Loucy (cell line): ENCODE results near the gene RBM25.

Experiments used
- EZH2phosphoT487 ChIP-seq: fragments of 200-600 bp; IDR thresholded peaks from 2 replicates; pipeline ENCODE4 v1.6.1; 2018; ENCODE audit warnings: antibody characterized with exemption, mild to moderate bottlenecking, moderate library complexity, borderline replicate concordance
- TF ChIP-seq, protein P1 (sequence below): fragments of 200-600 bp; sonication (generic); conservative IDR thresholded peaks from 2 replicates; pipeline ENCODE4 v1.5.1; 2014; ENCODE audit warnings: mild to moderate bottlenecking, antibody characterized with exemption, low read length

DNA sequence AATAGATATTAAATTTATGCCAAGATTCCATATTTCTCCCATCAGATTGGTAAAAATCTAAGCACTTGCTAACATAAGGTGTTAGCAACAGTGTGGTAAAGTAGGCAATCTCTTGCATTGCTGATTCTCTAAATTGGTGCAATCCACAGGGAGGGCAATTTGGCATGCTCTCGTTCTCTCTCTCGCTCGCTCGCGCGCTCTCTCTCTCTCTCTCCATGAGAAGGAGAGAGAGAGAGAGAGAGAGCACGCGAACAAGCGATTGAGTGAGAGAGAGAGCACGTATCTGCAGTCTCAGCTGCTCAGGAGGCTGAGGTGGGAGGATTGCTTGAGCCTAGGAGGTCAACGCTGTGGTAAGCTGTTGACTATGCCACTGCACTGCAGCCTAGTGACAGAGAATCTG lies 103.9 kb downstream of the RBM25 start:
- TF ChIP-seq, protein P1, sequence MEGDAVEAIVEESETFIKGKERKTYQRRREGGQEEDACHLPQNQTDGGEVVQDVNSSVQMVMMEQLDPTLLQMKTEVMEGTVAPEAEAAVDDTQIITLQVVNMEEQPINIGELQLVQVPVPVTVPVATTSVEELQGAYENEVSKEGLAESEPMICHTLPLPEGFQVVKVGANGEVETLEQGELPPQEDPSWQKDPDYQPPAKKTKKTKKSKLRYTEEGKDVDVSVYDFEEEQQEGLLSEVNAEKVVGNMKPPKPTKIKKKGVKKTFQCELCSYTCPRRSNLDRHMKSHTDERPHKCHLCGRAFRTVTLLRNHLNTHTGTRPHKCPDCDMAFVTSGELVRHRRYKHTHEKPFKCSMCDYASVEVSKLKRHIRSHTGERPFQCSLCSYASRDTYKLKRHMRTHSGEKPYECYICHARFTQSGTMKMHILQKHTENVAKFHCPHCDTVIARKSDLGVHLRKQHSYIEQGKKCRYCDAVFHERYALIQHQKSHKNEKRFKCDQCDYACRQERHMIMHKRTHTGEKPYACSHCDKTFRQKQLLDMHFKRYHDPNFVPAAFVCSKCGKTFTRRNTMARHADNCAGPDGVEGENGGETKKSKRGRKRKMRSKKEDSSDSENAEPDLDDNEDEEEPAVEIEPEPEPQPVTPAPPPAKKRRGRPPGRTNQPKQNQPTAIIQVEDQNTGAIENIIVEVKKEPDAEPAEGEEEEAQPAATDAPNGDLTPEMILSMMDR = no peak
- no peak for TF ChIP-seq EZH2phosphoT487
